ENCODE data around the gene MLH3. TPM values are rescaled to one million over a fixed set of nuclear protein-coding genes. Genes with fewer than 3 reads are reported as not detected.

MLH3 gene
- total RNA-seq, 1 donor from 2014 or later, result 21.7 TPM

GRCh38 chr14:75010472-75011093 is 40.7 kb downstream of the MLH3 start:
- TF ChIP-seq, protein P1, sequence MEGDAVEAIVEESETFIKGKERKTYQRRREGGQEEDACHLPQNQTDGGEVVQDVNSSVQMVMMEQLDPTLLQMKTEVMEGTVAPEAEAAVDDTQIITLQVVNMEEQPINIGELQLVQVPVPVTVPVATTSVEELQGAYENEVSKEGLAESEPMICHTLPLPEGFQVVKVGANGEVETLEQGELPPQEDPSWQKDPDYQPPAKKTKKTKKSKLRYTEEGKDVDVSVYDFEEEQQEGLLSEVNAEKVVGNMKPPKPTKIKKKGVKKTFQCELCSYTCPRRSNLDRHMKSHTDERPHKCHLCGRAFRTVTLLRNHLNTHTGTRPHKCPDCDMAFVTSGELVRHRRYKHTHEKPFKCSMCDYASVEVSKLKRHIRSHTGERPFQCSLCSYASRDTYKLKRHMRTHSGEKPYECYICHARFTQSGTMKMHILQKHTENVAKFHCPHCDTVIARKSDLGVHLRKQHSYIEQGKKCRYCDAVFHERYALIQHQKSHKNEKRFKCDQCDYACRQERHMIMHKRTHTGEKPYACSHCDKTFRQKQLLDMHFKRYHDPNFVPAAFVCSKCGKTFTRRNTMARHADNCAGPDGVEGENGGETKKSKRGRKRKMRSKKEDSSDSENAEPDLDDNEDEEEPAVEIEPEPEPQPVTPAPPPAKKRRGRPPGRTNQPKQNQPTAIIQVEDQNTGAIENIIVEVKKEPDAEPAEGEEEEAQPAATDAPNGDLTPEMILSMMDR (IDR thresholded peaks at IDR 0.05), result no peak
- H3K36me3 Mint-ChIP-seq (ENCODE audit: low read depth), result peaks cover 87% of the 10 kb centered on the region
- DNase-seq (no peak), ATAC-seq (ENCODE audit: low read depth) (no peak)
- ChIA-PET CTCF (interaction anchor here (0.5 kb wide), 1 partner anchor 293 kb away, joined by 6 read pairs; no protein-coding TSS in a partner anchor), POLR2A (no interaction called here)
- H3K4me1 Mint-ChIP-seq, result no peaks in the 10 kb centered on the region
- intact Hi-C loops (cut with micrococcal nuclease), result no loop called here
- no peaks in the 10 kb centered on the region for H3K9me3 Mint-ChIP-seq
- H3K4me3 Mint-ChIP-seq, result no peak overlapping the region
- H3K27ac Mint-ChIP-seq, result no peak overlapping the region
- H3K27me3 Mint-ChIP-seq, result no peaks in the 10 kb centered on the region

GRCh38 chr14:75009176-75009575 is 42.1 kb downstream of the MLH3 start:
- peaks cover 89% of the 10 kb centered on the region for H3K36me3 Mint-ChIP-seq (ENCODE audit: low read depth)
- intact Hi-C loops (cut with micrococcal nuclease), result no loop called here
- H3K27me3 Mint-ChIP-seq, result no peaks in the 10 kb centered on the region
- TF ChIP-seq, protein P1 (IDR thresholded peaks at IDR 0.05), result no peak
- H3K4me3 Mint-ChIP-seq, result no peak overlapping the region
- ChIA-PET POLR2A (no interaction called here), CTCF (no interaction called here)
- H3K9me3 Mint-ChIP-seq, result no peaks in the 10 kb centered on the region
- ATAC-seq (ENCODE audit: low read depth) (no peak), DNase-seq (no peak)
- no peak overlapping the region for H3K27ac Mint-ChIP-seq
- peaks cover 5% of the 10 kb centered on the region for H3K4me1 Mint-ChIP-seq

DNA sequence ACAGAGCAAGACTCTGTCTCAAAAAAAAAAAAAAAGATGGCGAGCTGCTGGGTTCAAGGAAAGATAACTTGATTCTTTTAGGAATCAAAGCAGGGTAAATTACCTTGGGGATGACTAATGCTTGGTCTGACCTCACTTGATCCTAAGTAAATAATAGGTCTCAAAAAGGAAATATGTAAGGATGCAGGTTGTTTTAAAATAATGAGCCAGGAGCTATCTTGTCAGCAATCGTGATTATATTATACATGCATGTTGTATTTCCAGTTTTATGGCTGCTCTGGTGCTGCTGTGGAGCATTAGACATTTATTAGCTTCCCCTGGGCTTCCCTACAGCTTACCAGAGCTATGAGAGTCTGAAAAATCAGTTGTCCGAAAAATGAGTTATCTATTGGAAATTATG is 45.9 kb downstream of the MLH3 start:
- Mint-ChIP-seq H3K4me3 (peak overlapping the region; percentile 7), H3K4me1 (peaks cover 25% of the 10 kb centered on the region), H3K9me3 (no peaks in the 10 kb centered on the region), H3K36me3 (ENCODE audit: low read depth) (peaks cover 66% of the 10 kb centered on the region), H3K27me3 (no peaks in the 10 kb centered on the region), H3K27ac (no peak overlapping the region)
- CTCF ChIA-PET, result interaction anchor here (0.7 kb wide), 1 partner anchor 303 kb away, joined by 4 read pairs; no protein-coding TSS in a partner anchor
- no peak for DNase-seq
- POLR2A ChIA-PET, result interaction anchor here (0.7 kb wide), 1 partner anchor 666 kb away, joined by 3 read pairs; no protein-coding TSS in a partner anchor
- no peak for ATAC-seq (ENCODE audit: low read depth)
- TF ChIP-seq, protein P1 (IDR thresholded peaks at IDR 0.05), result no peak
- intact Hi-C loops (cut with micrococcal nuclease), result no loop called here

DNA sequence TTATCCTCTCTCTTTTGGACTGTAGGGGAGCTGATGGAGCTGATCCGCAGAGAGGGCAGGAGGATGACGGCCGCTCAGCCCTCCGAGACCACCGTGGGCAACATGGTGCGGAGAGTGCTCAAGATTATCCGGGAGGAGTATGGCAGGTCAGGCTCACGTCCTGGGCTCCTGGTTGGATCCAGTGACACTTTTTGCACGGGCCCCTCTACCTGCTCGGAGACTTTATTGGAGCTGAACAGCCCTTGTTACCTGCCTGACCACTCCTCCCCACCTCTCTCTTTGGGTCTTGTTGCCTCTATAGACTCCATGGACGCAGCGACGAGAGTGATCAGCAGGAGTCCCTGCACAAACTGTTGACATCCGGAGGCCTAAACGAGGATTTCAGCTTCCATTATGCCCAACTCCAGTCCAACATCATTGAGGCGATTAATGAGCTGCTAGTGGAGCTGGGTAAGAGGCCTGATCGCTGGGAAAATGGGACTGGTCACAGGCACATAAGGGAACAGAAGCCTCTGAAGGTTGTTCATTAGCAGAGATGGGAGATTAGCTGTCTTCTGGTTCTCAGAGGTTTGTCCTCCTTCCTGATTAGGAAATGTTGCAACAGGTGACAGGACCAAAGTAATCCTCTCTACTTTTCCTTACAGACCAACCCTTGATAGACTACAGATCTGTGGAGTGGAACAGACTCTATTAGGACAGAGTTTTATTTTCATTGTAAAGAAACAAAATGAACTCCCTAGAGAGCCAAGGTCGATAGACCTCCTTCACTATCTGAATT is 47.8 kb downstream of the MLH3 start:
- peaks cover 25% of the 10 kb centered on the region for H3K4me1 Mint-ChIP-seq
- H3K27me3 Mint-ChIP-seq, result no peaks in the 10 kb centered on the region
- POLR2A ChIA-PET, result interaction anchor here (0.5 to 1.6 kb wide), 5 partner anchors 41 to 240 kb away, joined by 3 to 7 read pairs (median 4); partner anchors contain the start of genes ACYP1, RPS6KL1 and YLPM1
- ATAC-seq (ENCODE audit: low read depth), result no peak
- H3K9me3 Mint-ChIP-seq, result no peaks in the 10 kb centered on the region
- H3K36me3 Mint-ChIP-seq (ENCODE audit: low read depth), result peaks cover 49% of the 10 kb centered on the region
- intact Hi-C loops (cut with micrococcal nuclease), result loop anchor here (2.0 to 5.0 kb wide), 5 partner anchors 41 to 1149 kb away; partner anchors contain the start of genes DLST, ERG28, GPATCH2L and MLH3
- H3K4me3 Mint-ChIP-seq, result peak overlapping the region; percentile 99
- CTCF ChIA-PET, result interaction anchor here (1.5 to 2.9 kb wide), 2 partner anchors 57 to 142 kb away, joined by 5 to 9 read pairs; no protein-coding TSS in a partner anchor
- H3K27ac Mint-ChIP-seq, result peak overlapping the region; percentile 96
- TF ChIP-seq, protein P1 (IDR thresholded peaks at IDR 0.05), result no peak
- DNase-seq, result no peak

All from activated B cell treated with CpG ODN at 0.5 μM for 24 hours (primary cell).